GM12873 (cell line): ENCODE data around the gene MRPS15.

Experiments used
- CTCF ChIP-seq: IDR thresholded peaks from 2 replicates; pipeline ENCODE4 v1.5.1; 2012; ENCODE audit warnings: low read depth, mild to moderate bottlenecking, moderate library complexity, low read length, control low read depth; ENCODE audit not compliant: insufficient read depth; ENCODE audit errors: missing control alignments

The MRPS15 gene

DNA sequence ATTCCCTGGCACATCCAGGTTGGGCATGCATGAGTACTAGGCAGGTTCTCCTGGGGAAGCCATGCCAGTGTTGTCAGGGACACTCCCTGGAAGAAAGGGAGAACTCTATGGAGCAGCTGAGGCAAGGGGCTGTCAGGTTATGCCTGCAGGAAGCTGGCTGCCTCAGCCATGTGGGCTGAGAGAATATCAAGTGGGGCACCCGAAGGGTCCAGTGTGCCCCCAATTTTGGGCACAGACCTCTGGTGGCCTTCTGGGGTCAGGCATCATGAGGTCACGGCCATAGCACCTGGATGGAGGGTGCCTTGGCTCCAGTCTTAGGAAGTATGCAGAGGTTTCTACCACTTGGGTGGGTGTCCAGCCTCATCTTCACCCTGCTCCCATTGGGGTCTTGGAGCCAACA is 16.0 kb upstream of the MRPS15 start:
- TF ChIP-seq CTCF, result no peak

DNA sequence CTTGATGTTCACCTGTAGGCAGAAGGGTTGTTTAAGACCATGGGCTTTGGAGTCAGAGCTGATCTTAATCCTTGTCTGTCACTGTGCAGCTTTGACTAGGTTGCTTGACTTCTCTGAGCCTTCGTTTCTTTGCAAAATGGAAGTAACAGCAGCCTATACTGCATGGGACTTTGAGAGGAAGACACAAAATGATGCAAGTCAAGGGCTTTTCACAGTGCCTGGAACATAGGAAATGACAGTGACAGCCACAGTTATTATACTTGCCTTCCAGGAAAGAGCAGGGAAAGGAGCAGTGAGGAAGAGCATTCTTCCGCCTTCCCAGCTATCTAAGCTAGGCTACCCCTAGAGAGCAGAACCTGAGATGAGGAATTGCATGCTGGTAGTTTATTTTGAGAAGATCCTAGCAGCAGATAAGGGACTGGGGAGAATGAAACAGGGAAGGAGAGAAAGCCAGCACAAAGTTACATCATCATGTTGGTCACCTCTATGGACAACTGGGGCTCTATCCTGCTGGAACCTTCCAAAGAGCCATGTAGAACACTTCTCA is 15.4 kb upstream of the MRPS15 start:
- TF ChIP-seq CTCF, result no peak

GRCh38 chr1:36476945-36477344 is 12.8 kb upstream of the MRPS15 start:
- TF ChIP-seq CTCF, result no peak

GRCh38 chr1:36475910-36476604 is 11.9 kb upstream of the MRPS15 start:
- TF ChIP-seq CTCF, result no peak

DNA sequence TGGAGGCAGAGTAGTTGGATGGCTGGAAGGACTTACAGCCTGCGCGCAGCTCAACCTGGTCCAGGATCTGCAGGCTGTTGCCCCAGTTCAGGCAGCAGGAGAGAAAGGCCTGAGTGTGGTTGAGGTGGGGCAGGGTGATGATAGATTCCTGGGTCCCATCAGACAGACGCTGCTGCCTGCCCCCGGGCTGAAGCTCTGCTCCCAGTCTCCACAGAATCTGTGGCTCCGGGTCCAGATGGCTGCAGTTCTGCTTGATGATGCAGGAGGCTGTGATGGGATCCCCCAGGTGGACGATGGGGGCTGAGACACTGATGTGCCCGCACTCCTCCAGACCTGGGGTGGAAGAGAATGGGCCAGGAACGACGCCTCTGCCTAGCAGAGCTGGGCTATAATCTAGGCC is 11.2 kb upstream of the MRPS15 start:
- no peak for TF ChIP-seq CTCF

DNA sequence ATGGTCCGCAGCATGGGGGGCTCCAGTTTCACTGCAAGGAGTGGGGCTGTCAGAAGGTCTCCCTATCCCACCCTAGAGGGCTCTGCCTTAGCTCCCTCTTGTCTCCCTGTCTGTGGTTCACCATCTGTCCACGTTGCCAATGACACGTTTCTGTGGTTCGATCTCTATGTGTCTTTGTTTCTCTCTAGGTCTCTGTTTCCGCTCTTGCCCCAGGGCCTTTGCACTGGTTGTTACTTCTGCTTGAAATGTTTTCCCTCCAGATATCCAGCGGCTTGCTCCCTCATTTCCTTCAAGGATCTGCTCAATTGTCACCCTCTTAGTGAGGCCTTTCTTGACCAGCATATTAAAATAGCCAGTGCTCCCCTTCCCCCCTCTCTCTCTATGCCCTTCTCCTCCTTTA is 8.5 kb upstream of the MRPS15 start:
- TF ChIP-seq CTCF, result no peak

DNA sequence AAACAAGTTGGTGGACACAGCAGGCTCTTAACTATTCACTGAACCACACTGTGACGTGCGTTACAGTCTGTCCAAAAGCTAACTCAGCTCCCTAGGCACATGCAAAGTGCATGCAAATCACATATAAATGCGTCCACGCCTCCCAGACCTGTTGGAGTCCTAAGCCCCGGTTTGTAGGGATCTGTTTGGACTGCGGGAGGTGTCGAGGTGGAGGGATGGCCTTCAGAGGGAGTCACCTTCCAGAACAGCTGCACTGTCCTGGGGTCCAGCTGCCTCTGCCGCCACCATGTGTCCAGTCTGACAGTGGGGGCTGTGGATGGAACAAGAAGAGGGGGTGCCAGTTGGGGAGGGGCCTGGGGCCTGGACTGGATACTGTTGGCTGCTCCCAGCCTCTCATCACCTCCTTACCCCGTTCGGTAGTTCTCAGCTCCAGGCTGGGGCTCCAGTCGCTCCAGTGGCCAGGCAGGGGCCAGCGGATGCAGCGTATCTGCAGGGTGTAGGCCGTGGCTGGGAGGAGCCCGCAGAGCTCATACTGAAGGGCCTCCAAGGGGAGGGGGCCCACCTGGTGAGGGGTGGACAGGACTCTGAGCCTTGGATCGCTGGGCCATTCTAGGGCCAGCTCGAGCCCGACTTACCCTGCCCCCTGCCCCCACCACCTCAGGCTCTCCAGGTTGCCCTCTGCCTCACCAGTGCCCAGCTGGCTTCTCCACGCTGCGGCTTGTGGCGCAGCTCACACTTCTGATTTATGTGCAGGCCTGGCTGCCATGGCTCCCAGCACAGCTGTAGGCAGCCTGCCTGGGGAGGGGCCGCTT is 7.9 kb upstream of the MRPS15 start:
- no peak for TF ChIP-seq CTCF
